ENCODE measurements around the gene SNTG2.

SNTG2 gene

GRCh38 chr2:1251520-1251919 is 300.9 kb downstream of the SNTG2 start:
- no peaks in the 10 kb centered on the region for H3K9me3 Mint-ChIP-seq
- ATAC-seq (peak; percentile 11), DNase-seq (ENCODE audit: low spot score in 2 of 2) (no peak)
- H3K4me1 Mint-ChIP-seq = peaks cover 6% of the 10 kb centered on the region
- H3K36me3 Mint-ChIP-seq = no peaks in the 10 kb centered on the region
- H3K4me3 Mint-ChIP-seq = no peak overlapping the region
- no peak overlapping the region for H3K27ac Mint-ChIP-seq

DNA sequence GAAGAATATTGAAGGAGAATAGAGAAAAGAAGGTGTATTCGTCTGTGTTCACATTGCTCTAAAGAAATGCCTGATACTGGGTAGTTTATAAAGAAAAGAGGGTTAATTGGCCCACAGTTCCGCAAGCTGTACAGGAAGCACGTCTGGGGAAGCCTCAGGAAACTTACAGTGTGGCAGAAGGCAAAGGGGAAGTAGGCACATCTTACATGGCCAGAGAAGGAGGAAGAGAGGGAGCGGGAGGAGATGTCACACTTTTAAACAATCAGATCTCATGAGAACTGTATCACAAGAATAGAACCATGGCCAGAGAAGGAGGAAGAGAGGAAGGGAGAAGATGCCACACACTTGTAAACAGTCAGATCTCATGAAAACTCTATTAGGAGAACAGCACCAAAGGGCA is 303.0 kb downstream of the SNTG2 start:
- ATAC-seq (no peak), DNase-seq (ENCODE audit: low spot score in 2 of 2) (no peak)
- no peaks in the 10 kb centered on the region for H3K36me3 Mint-ChIP-seq
- H3K4me1 Mint-ChIP-seq = peaks cover 6% of the 10 kb centered on the region
- no peaks in the 10 kb centered on the region for H3K9me3 Mint-ChIP-seq
- no peak overlapping the region for H3K4me3 Mint-ChIP-seq
- H3K27ac Mint-ChIP-seq = no peak overlapping the region

DNA sequence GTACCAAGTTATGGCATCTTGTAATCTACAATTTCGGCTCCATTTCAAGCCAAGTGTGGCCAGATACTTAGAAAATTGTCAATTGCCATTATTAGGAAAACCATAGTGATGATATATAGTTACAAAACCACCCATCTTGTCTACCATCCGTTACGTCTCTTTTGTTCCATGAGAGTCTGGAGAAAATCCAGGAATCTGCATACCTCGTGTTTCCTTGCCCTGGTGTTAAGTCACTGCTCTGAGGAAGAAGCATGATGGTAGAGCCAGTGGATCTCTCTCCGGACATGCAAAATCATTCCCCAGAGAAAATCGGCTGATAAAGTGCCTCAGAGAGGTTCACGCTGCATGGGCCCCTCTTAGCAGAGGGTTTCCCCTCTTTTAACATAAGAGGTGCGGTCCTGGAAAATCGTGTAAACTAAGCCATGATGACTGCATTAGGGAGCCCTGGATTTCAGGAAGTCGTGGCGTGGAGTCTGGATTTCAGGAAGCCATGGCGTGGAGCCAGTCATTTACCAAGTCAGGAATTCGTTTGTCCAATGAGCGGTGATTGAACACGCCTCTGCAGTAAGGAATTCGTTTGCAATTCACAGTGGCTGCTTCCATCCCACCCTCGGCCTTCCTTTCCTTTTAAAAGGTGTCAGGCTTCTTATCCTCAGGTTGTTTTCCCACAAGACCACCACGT is 304.2 kb downstream of the SNTG2 start:
- no peak overlapping the region for H3K27ac Mint-ChIP-seq
- ATAC-seq = no peak
- peaks cover 6% of the 10 kb centered on the region for H3K4me1 Mint-ChIP-seq
- no peak overlapping the region for H3K4me3 Mint-ChIP-seq
- no peak for DNase-seq (ENCODE audit: low spot score in 2 of 2)
- no peaks in the 10 kb centered on the region for H3K9me3 Mint-ChIP-seq
- H3K36me3 Mint-ChIP-seq = no peaks in the 10 kb centered on the region

- peaks cover under 1% of the 10 kb centered on the region for H3K9me3 Mint-ChIP-seq
- no peak for ATAC-seq
- no peaks in the 10 kb centered on the region for H3K36me3 Mint-ChIP-seq
- no peak overlapping the region for H3K27ac Mint-ChIP-seq
- no peak for DNase-seq (ENCODE audit: low spot score in 2 of 2)
- no peaks in the 10 kb centered on the region for H3K4me1 Mint-ChIP-seq
- no peak overlapping the region for H3K4me3 Mint-ChIP-seq
Observed at GRCh38 chr2:1256632-1257324, 306.1 kb downstream of the SNTG2 start.

DNA sequence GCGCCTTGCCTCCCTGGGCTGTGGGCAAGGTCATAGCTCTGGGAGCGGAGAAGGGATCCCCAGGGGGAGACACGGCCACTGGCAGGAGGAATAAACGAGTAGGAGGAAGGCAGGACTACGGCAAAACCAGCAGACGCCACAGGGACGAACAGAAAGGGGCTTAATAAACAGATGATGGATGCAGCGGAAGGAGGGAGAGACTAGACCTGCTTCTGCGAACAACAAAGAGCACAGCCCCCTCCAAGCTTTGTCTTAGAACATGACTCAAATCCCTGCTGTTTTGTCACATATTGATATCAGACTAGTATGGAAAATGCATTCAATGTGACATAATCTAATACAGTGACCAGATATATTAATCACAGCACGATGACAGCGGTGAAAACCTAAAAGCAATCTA is 306.7 kb downstream of the SNTG2 start:
- Mint-ChIP-seq H3K4me1 (no peaks in the 10 kb centered on the region), H3K9me3 (peaks cover 5% of the 10 kb centered on the region), H3K27ac (no peak overlapping the region), H3K4me3 (no peak overlapping the region), H3K36me3 (no peaks in the 10 kb centered on the region)
- DNase-seq (ENCODE audit: low spot score in 2 of 2) = no peak
- no peak for ATAC-seq

DNA sequence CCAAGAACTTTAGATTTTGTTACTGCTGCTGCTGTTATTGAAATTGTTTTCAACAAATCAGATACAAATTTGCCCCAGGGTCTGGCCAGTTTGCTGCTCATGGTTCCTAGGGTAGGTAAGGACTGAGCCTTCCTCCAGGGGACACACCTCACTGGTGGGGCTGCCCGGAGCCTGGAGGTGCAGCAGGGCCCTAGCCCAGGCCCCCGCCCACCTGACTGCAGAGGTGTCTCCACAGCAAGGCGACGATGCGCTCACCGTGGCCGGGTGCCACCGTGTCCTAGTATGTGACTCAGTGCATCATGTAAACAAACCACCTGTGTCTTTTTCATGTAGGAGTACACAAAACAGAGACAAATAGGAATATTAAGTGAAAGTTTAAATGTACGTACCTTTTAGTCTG is 309.1 kb downstream of the SNTG2 start:
- Mint-ChIP-seq H3K4me3 (no peak overlapping the region), H3K9me3 (peaks cover 5% of the 10 kb centered on the region), H3K36me3 (no peaks in the 10 kb centered on the region), H3K27ac (no peak overlapping the region), H3K4me1 (no peaks in the 10 kb centered on the region)
- ATAC-seq (no peak), DNase-seq (ENCODE audit: low spot score in 2 of 2) (no peak)

DNA sequence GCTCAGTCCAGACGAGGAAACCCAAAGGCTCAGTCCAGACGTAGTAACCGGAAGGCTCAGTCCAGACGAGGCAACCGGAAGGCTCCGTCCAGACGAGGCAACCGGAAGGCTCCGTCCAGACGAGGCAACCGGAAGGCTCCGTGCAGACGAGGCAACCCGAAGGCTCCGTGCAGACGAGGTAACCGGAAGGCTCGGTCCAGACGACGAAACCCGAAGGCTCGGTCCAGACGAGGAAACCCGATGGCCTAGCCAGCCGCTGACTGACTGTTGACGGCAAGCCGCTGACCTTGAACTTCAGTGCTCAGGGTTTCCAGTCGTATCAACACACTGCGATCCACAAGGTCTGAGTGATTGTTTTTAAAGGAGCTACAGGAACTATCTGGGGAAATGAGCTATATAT is 312.0 kb downstream of the SNTG2 start:
- peaks cover 9% of the 10 kb centered on the region for H3K9me3 Mint-ChIP-seq
- H3K36me3 Mint-ChIP-seq = no peaks in the 10 kb centered on the region
- no peak for ATAC-seq
- H3K27ac Mint-ChIP-seq = no peak overlapping the region
- no peak overlapping the region for H3K4me3 Mint-ChIP-seq
- no peaks in the 10 kb centered on the region for H3K4me1 Mint-ChIP-seq
- no peak for DNase-seq (ENCODE audit: low spot score in 2 of 2)

DNA sequence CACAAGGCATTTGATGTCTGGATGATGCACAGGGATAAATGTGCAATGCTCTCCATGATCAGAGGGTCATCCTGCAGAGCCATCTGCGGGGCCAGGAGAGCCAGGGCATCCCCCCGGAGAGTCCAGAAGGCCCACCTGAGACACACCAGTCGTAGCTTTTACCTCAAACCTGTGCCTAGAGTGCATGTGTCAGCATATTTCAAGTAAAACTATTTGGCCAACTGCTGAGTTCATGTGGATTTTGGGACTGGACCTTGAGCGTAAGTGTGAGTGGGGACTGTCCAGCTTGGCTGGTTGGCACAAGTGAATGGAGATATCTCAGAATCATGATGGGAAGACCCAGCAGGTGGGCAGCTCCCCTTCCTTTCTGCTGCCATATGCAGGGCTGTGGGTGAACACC is 314.8 kb downstream of the SNTG2 start:
- peak; percentile 11 for ATAC-seq
- H3K4me3 Mint-ChIP-seq = no peak overlapping the region
- no peak for DNase-seq (ENCODE audit: low spot score in 2 of 2)
- H3K27ac Mint-ChIP-seq = no peak overlapping the region
- no peaks in the 10 kb centered on the region for H3K36me3 Mint-ChIP-seq
- H3K9me3 Mint-ChIP-seq = peaks cover 9% of the 10 kb centered on the region
- no peaks in the 10 kb centered on the region for H3K4me1 Mint-ChIP-seq

DNA sequence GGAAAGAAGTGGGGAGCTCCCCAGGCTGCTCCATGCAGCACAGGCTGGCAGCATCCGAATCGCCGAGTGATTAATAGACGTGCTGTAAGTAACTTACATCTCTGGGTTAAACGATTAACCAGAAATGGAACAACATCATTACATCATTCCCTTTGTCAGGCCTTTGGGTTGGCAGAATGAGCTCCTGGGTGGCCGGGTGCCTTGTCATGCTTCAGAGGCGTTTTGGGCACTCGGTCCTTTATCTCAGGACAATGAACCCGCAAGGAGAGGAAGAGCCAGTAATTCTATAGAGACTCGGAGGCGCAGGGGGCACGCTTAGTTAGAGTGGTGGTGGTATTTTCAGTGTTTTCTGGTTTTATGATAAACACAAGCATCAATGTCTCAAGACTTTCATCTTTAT is 315.7 kb downstream of the SNTG2 start:
- Mint-ChIP-seq H3K4me1 (no peaks in the 10 kb centered on the region), H3K9me3 (peaks cover 9% of the 10 kb centered on the region), H3K36me3 (no peaks in the 10 kb centered on the region), H3K4me3 (no peak overlapping the region), H3K27ac (no peak overlapping the region)
- ATAC-seq (no peak), DNase-seq (ENCODE audit: low spot score in 2 of 2) (no peak)

DNA sequence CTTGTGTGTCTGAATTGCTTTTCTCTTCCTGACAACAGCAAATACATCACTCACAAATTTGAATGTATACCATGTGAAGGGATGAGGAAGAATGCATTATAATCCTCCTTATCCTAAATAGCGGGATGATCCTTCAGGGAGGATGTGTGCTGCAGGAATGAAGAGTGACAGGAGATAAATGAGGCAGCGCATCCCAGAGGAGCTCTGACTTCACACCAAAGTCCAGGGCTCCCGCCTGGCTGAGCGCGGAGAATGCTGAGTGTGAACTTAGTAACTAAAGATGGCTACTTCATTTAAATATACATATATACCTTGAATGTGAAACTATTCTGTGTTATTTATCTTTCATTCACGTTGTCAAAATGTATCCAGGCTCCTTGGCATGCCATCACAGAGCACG is 317.4 kb downstream of the SNTG2 start:
- DNase-seq (ENCODE audit: low spot score in 2 of 2) (no peak), ATAC-seq (no peak)
- Mint-ChIP-seq H3K27ac (no peak overlapping the region), H3K9me3 (peaks cover 3% of the 10 kb centered on the region), H3K4me3 (no peak overlapping the region), H3K36me3 (no peaks in the 10 kb centered on the region), H3K4me1 (no peaks in the 10 kb centered on the region)

- H3K36me3 Mint-ChIP-seq = no peaks in the 10 kb centered on the region
Observed at GRCh38 chr2:1269812-1270211, 319.2 kb downstream of the SNTG2 start.

DNA sequence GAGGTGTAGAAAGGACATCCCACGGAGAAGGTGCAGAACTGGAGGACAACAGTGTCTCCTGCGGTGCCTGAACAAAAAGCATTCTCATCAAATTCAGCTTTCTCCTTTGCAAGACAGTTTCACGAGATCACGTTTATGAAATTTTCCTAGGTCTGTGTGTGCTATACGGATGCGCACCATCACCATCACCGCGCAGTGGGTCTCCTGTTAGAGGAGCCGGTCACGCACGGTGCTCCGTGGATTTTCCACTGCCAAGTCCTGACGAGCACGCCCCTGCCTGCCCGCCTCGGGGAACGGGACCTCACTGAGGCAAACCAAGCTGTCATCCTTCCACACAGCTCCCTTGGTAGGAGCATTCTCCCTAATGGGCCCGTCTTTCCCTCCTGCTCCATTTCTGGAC is 322.2 kb downstream of the SNTG2 start:
- H3K36me3 Mint-ChIP-seq = no peaks in the 10 kb centered on the region
- no peaks in the 10 kb centered on the region for H3K4me1 Mint-ChIP-seq
- DNase-seq (ENCODE audit: low spot score in 2 of 2) = no peak
- no peak overlapping the region for H3K4me3 Mint-ChIP-seq
- no peak overlapping the region for H3K27ac Mint-ChIP-seq
- no peak for ATAC-seq
- H3K9me3 Mint-ChIP-seq = no peaks in the 10 kb centered on the region

More at GRCh38 chr2:1269812-1270211, 319.2 kb downstream of the SNTG2 start:
- ATAC-seq (no peak), DNase-seq (ENCODE audit: low spot score in 2 of 2) (no peak)
- Mint-ChIP-seq H3K4me3 (no peak overlapping the region), H3K4me1 (no peaks in the 10 kb centered on the region), H3K9me3 (peaks cover 3% of the 10 kb centered on the region), H3K27ac (no peak overlapping the region)

- H3K4me3 Mint-ChIP-seq = no peak overlapping the region
- ATAC-seq (no peak), DNase-seq (ENCODE audit: low spot score in 2 of 2) (no peak)
- no peaks in the 10 kb centered on the region for H3K36me3 Mint-ChIP-seq
- no peak overlapping the region for H3K27ac Mint-ChIP-seq
- no peaks in the 10 kb centered on the region for H3K9me3 Mint-ChIP-seq
- peaks cover 7% of the 10 kb centered on the region for H3K4me1 Mint-ChIP-seq
Observed at GRCh38 chr2:1277634-1278033, 327.0 kb downstream of the SNTG2 start.

- Mint-ChIP-seq H3K36me3 (no peaks in the 10 kb centered on the region), H3K4me3 (no peak overlapping the region), H3K27ac (no peak overlapping the region), H3K9me3 (no peaks in the 10 kb centered on the region), H3K4me1 (peaks cover 7% of the 10 kb centered on the region)
- DNase-seq (ENCODE audit: low spot score in 2 of 2) (no peak), ATAC-seq (no peak)
Observed at GRCh38 chr2:1278125-1278524, 327.5 kb downstream of the SNTG2 start.

GRCh38 chr2:1278861-1279260 is 328.2 kb downstream of the SNTG2 start:
- ATAC-seq (no peak), DNase-seq (ENCODE audit: low spot score in 2 of 2) (no peak)
- Mint-ChIP-seq H3K9me3 (no peaks in the 10 kb centered on the region), H3K27ac (no peak overlapping the region), H3K36me3 (no peaks in the 10 kb centered on the region), H3K4me1 (peaks cover 7% of the 10 kb centered on the region), H3K4me3 (no peak overlapping the region)

GRCh38 chr2:1282552-1282951 is 331.9 kb downstream of the SNTG2 start:
- Mint-ChIP-seq H3K4me3 (no peak overlapping the region), H3K9me3 (no peaks in the 10 kb centered on the region), H3K27ac (no peak overlapping the region)

More at GRCh38 chr2:1282552-1282951, 331.9 kb downstream of the SNTG2 start:
- DNase-seq (ENCODE audit: low spot score in 2 of 2) (no peak), ATAC-seq (no peak)
- H3K36me3 Mint-ChIP-seq = no peaks in the 10 kb centered on the region
- H3K4me1 Mint-ChIP-seq = peaks cover 7% of the 10 kb centered on the region
